Trophoblast cell (in vitro differentiated cells and primary cell): ENCODE measurements around the gene LRCH2.
A peak's percentile ranks its signal among the peaks of the same experiment; 100 is the strongest.

Experiments used
- DNase-seq, 2 donors: peaks; one replicate each; pipeline ENCODE4 v3.0.0-alpha.2; 2016
- H2AFZ ChIP-seq: 2 replicates; pipeline ENCODE4 v1.6.1; 2013; ENCODE audit warnings: low read length, moderate library complexity, mild to moderate bottlenecking; ENCODE audit not compliant: insufficient read depth, poor library complexity
- H2AK5ac ChIP-seq: 2 replicates; pipeline ENCODE4 v1.6.1; 2013; ENCODE audit warnings: mild to moderate bottlenecking, low read length
- H2BK120ac ChIP-seq: 2 replicates; pipeline ENCODE4 v1.6.1; 2013; ENCODE audit warnings: low read length, mild to moderate bottlenecking, moderate library complexity; ENCODE audit not compliant: insufficient read depth, poor library complexity
- H2BK12ac ChIP-seq: 2 replicates; pipeline ENCODE4 v1.6.1; 2013; ENCODE audit warnings: mild to moderate bottlenecking, low read length, moderate library complexity
- H2BK5ac ChIP-seq: 2 replicates; pipeline ENCODE4 v1.6.1; 2013; ENCODE audit warnings: low read length, low read depth, moderate library complexity, mild to moderate bottlenecking; ENCODE audit not compliant: poor library complexity
- H3K14ac ChIP-seq: 2 replicates; pipeline ENCODE4 v1.6.1; 2013; ENCODE audit warnings: mild to moderate bottlenecking, low read length
- H3K18ac ChIP-seq: 2 replicates; pipeline ENCODE4 v1.6.1; 2013; ENCODE audit warnings: mild to moderate bottlenecking, low read length
- H3K23ac ChIP-seq: 2 replicates; pipeline ENCODE4 v1.6.1; 2013; ENCODE audit warnings: low read length
- H3K27ac ChIP-seq: 2 replicates; pipeline ENCODE4 v1.5.1; 2013; ENCODE audit warnings: low read depth, mild to moderate bottlenecking, inconsistent platforms, low read length, moderate library complexity
- H3K27me3 ChIP-seq: 2 replicates; pipeline ENCODE4 v1.6.1; 2013; ENCODE audit warnings: inconsistent platforms, mild to moderate bottlenecking, low read length, moderate library complexity; ENCODE audit not compliant: insufficient read depth
- H3K36me3 ChIP-seq, 2 experiments: 1 replicate in 1 of 2; 2 replicates in 1 of 2; pipeline ENCODE4 v1.6.1; 2013; ENCODE audit warnings: low read length in 2 of 2, mild to moderate bottlenecking in 2 of 2, moderate library complexity in 1 of 2; ENCODE audit not compliant: insufficient read depth in 2 of 2, control insufficient read depth in 1 of 2
- H3K4ac ChIP-seq: 2 replicates; pipeline ENCODE4 v1.6.1; 2013; ENCODE audit warnings: low read depth, mild to moderate bottlenecking, low read length, moderate library complexity
- H3K4me1 ChIP-seq, 2 experiments: 1 replicate in 1 of 2; 2 replicates in 1 of 2; pipeline ENCODE4 v1.6.1; 2013; ENCODE audit warnings: low read length in 2 of 2, mild to moderate bottlenecking in 2 of 2, moderate library complexity in 1 of 2; ENCODE audit not compliant: insufficient read depth in 2 of 2, control insufficient read depth in 1 of 2
- H3K4me2 ChIP-seq: 2 replicates; pipeline ENCODE4 v1.6.1; 2013; ENCODE audit warnings: inconsistent platforms, mild to moderate bottlenecking, low read length, moderate library complexity
- H3K4me3 ChIP-seq: 2 replicates; pipeline ENCODE4 v1.5.1; 2013; ENCODE audit warnings: mild to moderate bottlenecking, low read depth, low read length, inconsistent platforms
- H3K79me1 ChIP-seq: one replicate; pipeline ENCODE4 v1.6.1; 2013; ENCODE audit warnings: low read length
- H3K79me2 ChIP-seq: 2 replicates; pipeline ENCODE4 v1.6.1; 2013; ENCODE audit warnings: low read length, mild to moderate bottlenecking; ENCODE audit not compliant: control insufficient read depth, insufficient read depth, poor library complexity
- H3K9ac ChIP-seq: 2 replicates; pipeline ENCODE4 v1.6.1; 2013; ENCODE audit warnings: mild to moderate bottlenecking, low read length
- H3K9me3 ChIP-seq: 2 replicates; pipeline ENCODE4 v1.6.1; 2013; ENCODE audit warnings: low read depth, mild to moderate bottlenecking, control low read depth, inconsistent platforms, low read length; ENCODE audit not compliant: insufficient read depth
- H4K12ac ChIP-seq: 2 replicates; pipeline ENCODE4 v1.6.1; 2013; ENCODE audit warnings: low read depth, mild to moderate bottlenecking, low read length, moderate library complexity
- H4K8ac ChIP-seq: 2 replicates; pipeline ENCODE4 v1.6.1; 2013; ENCODE audit warnings: low read depth, mild to moderate bottlenecking, low read length, moderate library complexity
- H4K91ac ChIP-seq: one replicate; pipeline ENCODE4 v1.6.1; 2013; ENCODE audit warnings: low read depth, mild to moderate bottlenecking, low read length, moderate library complexity
- WGBS: extraction: QIAGEN DNeasy Blood & Tissue Kit; methylation state at CpG from one replicate; pipeline ENCODE4 v1.1.7; 2013; ENCODE audit warnings: missing lambda C conversion rate; ENCODE audit not compliant: insufficient read length, insufficient coverage; ENCODE audit errors: extremely low coverage; 5-methylcytosine and 5-hydroxymethylcytosine counted together

The LRCH2 gene

GRCh38 chrX:115142057-115142456 lies 91.8 kb downstream of the LRCH2 start:
- Histone ChIP-seq H3K79me2 (no peaks in the 10 kb centered on the region), H2AFZ (no peak overlapping the region), H2AK5ac (no peak overlapping the region), H4K12ac (no peak overlapping the region), H3K14ac (no peak overlapping the region), H3K79me1 (no peaks in the 10 kb centered on the region), H3K23ac (no peak overlapping the region), H3K27me3 (no peaks in the 10 kb centered on the region), H3K36me3 (peaks cover 2% of the 10 kb centered on the region in 2 experiments), H2BK5ac (no peak overlapping the region), H2BK12ac (no peak overlapping the region), H4K8ac (no peak overlapping the region), H3K27ac (no peak overlapping the region), H2BK120ac (no peak overlapping the region), H3K9ac (no peak overlapping the region), H3K4me1 (no peaks in the 10 kb centered on the region), H3K4ac (no peak overlapping the region), H3K4me3 (no peak overlapping the region), H3K18ac (no peak overlapping the region), H3K9me3 (no peaks in the 10 kb centered on the region), H4K91ac (no peak overlapping the region), H3K4me2 (no peak overlapping the region)
- DNase-seq: no peak

GRCh38 chrX:115138040-115138439 lies 95.9 kb downstream of the LRCH2 start:
- no peak overlapping the region for H4K91ac ChIP-seq
- H3K18ac ChIP-seq: no peak overlapping the region
- H4K8ac ChIP-seq: no peak overlapping the region
- DNase-seq: peak in 1 of 2 donors; percentile 38
- no peak overlapping the region for H3K27ac ChIP-seq
- WGBS: no CpG with 5 or more reads among the region's 5 CpGs
- H3K9me3 ChIP-seq: no peaks in the 10 kb centered on the region
- no peak overlapping the region for H3K23ac ChIP-seq
- no peak overlapping the region for H3K14ac ChIP-seq
- H2AK5ac ChIP-seq: no peak overlapping the region
- H3K4ac ChIP-seq: no peak overlapping the region
- H2BK5ac ChIP-seq: no peak overlapping the region
- no peak overlapping the region for H3K9ac ChIP-seq
- H2BK12ac ChIP-seq: no peak overlapping the region
- no peaks in the 10 kb centered on the region for H3K4me1 ChIP-seq
- H4K12ac ChIP-seq: no peak overlapping the region
- no peaks in the 10 kb centered on the region for H3K27me3 ChIP-seq
- no peak overlapping the region for H2BK120ac ChIP-seq
- peaks cover 2% of the 10 kb centered on the region in 2 experiments for H3K36me3 ChIP-seq
- no peak overlapping the region for H2AFZ ChIP-seq
- H3K79me1 ChIP-seq: no peaks in the 10 kb centered on the region
- no peak overlapping the region for H3K4me2 ChIP-seq
- H3K4me3 ChIP-seq: no peak overlapping the region
- H3K79me2 ChIP-seq: no peaks in the 10 kb centered on the region

DNA sequence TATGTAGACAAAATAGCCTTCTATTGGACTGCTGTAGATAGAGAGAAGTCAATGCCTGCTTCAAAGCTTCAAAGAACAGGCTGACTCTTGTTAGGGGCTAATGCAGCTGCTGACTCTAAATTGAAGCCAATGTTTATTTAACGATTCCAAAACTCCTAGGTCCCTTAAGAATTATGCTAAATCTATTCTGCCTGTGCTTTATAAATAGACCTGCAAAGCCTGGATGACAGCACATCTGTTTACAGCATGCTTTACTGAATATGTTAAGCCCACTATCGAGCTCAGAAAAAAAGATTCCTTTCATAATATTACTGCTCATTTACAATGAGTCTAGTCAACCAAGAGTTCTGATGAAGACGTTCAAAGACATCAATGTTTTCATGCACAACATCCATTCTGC lies 99.5 kb downstream of the LRCH2 start:
- Histone ChIP-seq H3K18ac (no peak overlapping the region), H3K4ac (no peak overlapping the region), H2BK5ac (no peak overlapping the region), H3K36me3 (no peaks in the 10 kb centered on the region), H4K91ac (no peak overlapping the region), H3K79me1 (no peaks in the 10 kb centered on the region), H3K79me2 (no peaks in the 10 kb centered on the region), H3K23ac (no peak overlapping the region), H3K9ac (no peak overlapping the region), H3K27me3 (no peaks in the 10 kb centered on the region), H2AK5ac (no peak overlapping the region), H2BK120ac (no peak overlapping the region), H3K9me3 (no peaks in the 10 kb centered on the region), H2AFZ (no peak overlapping the region), H3K14ac (no peak overlapping the region), H3K4me3 (no peak overlapping the region), H4K12ac (no peak overlapping the region), H4K8ac (no peak overlapping the region), H3K4me2 (no peak overlapping the region), H3K4me1 (no peaks in the 10 kb centered on the region), H3K27ac (no peak overlapping the region), H2BK12ac (no peak overlapping the region)
- WGBS: no CpG with 5 or more reads among the region's 3 CpGs
- DNase-seq: no peak

- Histone ChIP-seq H3K4me1 (no peaks in the 10 kb centered on the region), H2AFZ (no peak overlapping the region), H2BK5ac (no peak overlapping the region), H3K14ac (no peak overlapping the region), H2BK120ac (no peak overlapping the region), H3K23ac (no peak overlapping the region), H3K18ac (no peak overlapping the region), H3K4ac (no peak overlapping the region), H2AK5ac (no peak overlapping the region), H3K9ac (no peak overlapping the region), H3K4me3 (no peak overlapping the region), H3K9me3 (no peaks in the 10 kb centered on the region), H3K27ac (no peak overlapping the region), H3K4me2 (no peak overlapping the region), H4K91ac (no peak overlapping the region), H2BK12ac (no peak overlapping the region), H3K79me2 (no peaks in the 10 kb centered on the region), H4K12ac (no peak overlapping the region), H3K79me1 (no peaks in the 10 kb centered on the region), H3K36me3 (no peaks in the 10 kb centered on the region), H3K27me3 (no peaks in the 10 kb centered on the region), H4K8ac (no peak overlapping the region)
- DNase-seq: no peak
Measured at GRCh38 chrX:115112411-115112810, 121.5 kb downstream of the LRCH2 start.

GRCh38 chrX:115098897-115099296 lies 135.0 kb downstream of the LRCH2 start:
- Histone ChIP-seq H3K4me2 (no peak overlapping the region), H3K27me3 (no peaks in the 10 kb centered on the region), H3K4me1 (no peaks in the 10 kb centered on the region), H3K9ac (no peak overlapping the region), H2BK12ac (no peak overlapping the region), H2AK5ac (no peak overlapping the region), H4K91ac (no peak overlapping the region), H3K9me3 (no peaks in the 10 kb centered on the region), H3K79me2 (no peaks in the 10 kb centered on the region), H3K36me3 (no peaks in the 10 kb centered on the region), H2BK120ac (no peak overlapping the region), H2BK5ac (no peak overlapping the region), H3K14ac (no peak overlapping the region), H3K23ac (no peak overlapping the region), H2AFZ (no peak overlapping the region), H3K27ac (no peak overlapping the region), H3K4me3 (no peak overlapping the region), H4K12ac (no peak overlapping the region), H4K8ac (no peak overlapping the region), H3K79me1 (no peaks in the 10 kb centered on the region), H3K4ac (no peak overlapping the region), H3K18ac (no peak overlapping the region)
- no CpG with 5 or more reads among the region's 4 CpGs for WGBS
- DNase-seq: no peak
